ENCODE data around the gene SLC22A15. TPM values are rescaled to one million over a fixed set of nuclear protein-coding genes. Genes with fewer than 3 reads are reported as not detected.
"Not testable (repeated sequence)": the region's sequence is repeated elsewhere in the genome, so short reads cannot be mapped to it uniquely, and the experiment has no call there.

Gene SLC22A15
- polyA plus RNA-seq (2014; cell fraction: cytosol; rRNA removed): not detected in 2 replicates
- not detected in 2 replicates for polyA plus RNA-seq (2014; cell fraction: nucleus; rRNA removed)

GRCh38 chr1:115976062-115976920, at the start of gene SLC22A15:
Gene SLC22A15 (plus strand): TSS chr1:115976513. CDS start chr1:115976628, 115 bp downstream.
- no peak for DNase-seq (ENCODE audit: low spot score)

GRCh38 chr1:115927971-115928370, 48.3 kb upstream of the SLC22A15 start:
- DNase-seq (ENCODE audit: low spot score): no peak

- DNase-seq (ENCODE audit: low spot score): no peak
Measured at GRCh38 chr1:115929881-115930280, 46.4 kb upstream of the SLC22A15 start.

- no peak for DNase-seq (ENCODE audit: low spot score)
Measured at GRCh38 chr1:115933625-115934024, 42.7 kb upstream of the SLC22A15 start.

- DNase-seq (ENCODE audit: low spot score): no peak
Measured at GRCh38 chr1:115939455-115939854, 36.9 kb upstream of the SLC22A15 start.

- no peak for DNase-seq (ENCODE audit: low spot score)
Measured at GRCh38 chr1:115946116-115946515, 30.2 kb upstream of the SLC22A15 start.

- no peak for DNase-seq (ENCODE audit: low spot score)
Measured at GRCh38 chr1:115949156-115949555, 27.2 kb upstream of the SLC22A15 start.

GRCh38 chr1:115951560-115951959, 24.8 kb upstream of the SLC22A15 start:
- DNase-seq (ENCODE audit: low spot score): no peak

GRCh38 chr1:115952547-115952946, 23.8 kb upstream of the SLC22A15 start:
- DNase-seq (ENCODE audit: low spot score): no peak

- no peak for DNase-seq (ENCODE audit: low spot score)
Measured at GRCh38 chr1:115953180-115953579, 23.1 kb upstream of the SLC22A15 start.

- DNase-seq (ENCODE audit: low spot score): no peak
Measured at GRCh38 chr1:115954684-115955083, 21.6 kb upstream of the SLC22A15 start.

GRCh38 chr1:115955228-115955627, 21.1 kb upstream of the SLC22A15 start:
- no peak for DNase-seq (ENCODE audit: low spot score)

- DNase-seq (ENCODE audit: low spot score): no peak
Measured at GRCh38 chr1:115958866-115959265, 17.4 kb upstream of the SLC22A15 start.

GRCh38 chr1:115969509-115969908, 6.8 kb upstream of the SLC22A15 start:
- DNase-seq (ENCODE audit: low spot score): peak; percentile 45

- DNase-seq (ENCODE audit: low spot score): not testable (repeated sequence)
Measured at GRCh38 chr1:115971778-115972177, 4.5 kb upstream of the SLC22A15 start.

GRCh38 chr1:115973154-115973553, 3.2 kb upstream of the SLC22A15 start:
- DNase-seq (ENCODE audit: low spot score): no peak

- no peak for DNase-seq (ENCODE audit: low spot score)
Measured at GRCh38 chr1:115975569-115976061, 698 bp upstream of the SLC22A15 start.

GRCh38 chr1:115976921-115977498, 697 bp downstream of the SLC22A15 start:
- DNase-seq (ENCODE audit: low spot score): no peak

- DNase-seq (ENCODE audit: low spot score): no peak
Measured at GRCh38 chr1:115977499-115978258, 1.4 kb downstream of the SLC22A15 start.

GRCh38 chr1:115978292-115978941, 2.1 kb downstream of the SLC22A15 start:
- DNase-seq (ENCODE audit: low spot score): no peak

- no peak for DNase-seq (ENCODE audit: low spot score)
Measured at GRCh38 chr1:115980156-115980555, 3.8 kb downstream of the SLC22A15 start.
